ENCODE measurements around the gene TCAIM. TPM values are rescaled to one million over a fixed set of nuclear protein-coding genes. Genes with fewer than 3 reads are reported as not detected.

The TCAIM gene
- total RNA-seq, 2 experiments from 2014 or later: 2.9 to 4.2 TPM

GRCh38 chr3:44398853-44399252 lies 60.3 kb downstream of the TCAIM start:
- Histone ChIP-seq H3K27ac (ENCODE audit: low read depth in 1 of 2, low read length in 2 of 2) (no peak overlapping the region), H3K27me3 (ENCODE audit: control insufficient read depth in 1 of 2, insufficient read depth in 2 of 2, low read length in 2 of 2) (no peaks in the 10 kb centered on the region), H3K36me3 (ENCODE audit: insufficient read depth, low read length) (peaks cover 3% of the 10 kb centered on the region), H3K9me3 (ENCODE audit: control insufficient read depth in 1 of 2, insufficient read depth in 1 of 2, low read length in 2 of 2) (no peaks in the 10 kb centered on the region), H3K4me3 (ENCODE audit: low read length) (no peak overlapping the region), H3K4me1 (ENCODE audit: insufficient read depth, low read length) (no peaks in the 10 kb centered on the region)
- peaks cover 26% of the 10 kb centered on the region for H3K36me3 Mint-ChIP-seq (ENCODE audit: low read depth)
- no peak overlapping the region for H3K27ac Mint-ChIP-seq
- no peaks in the 10 kb centered on the region for H3K27me3 Mint-ChIP-seq
- TF ChIP-seq CTCF (IDR thresholded peaks at IDR 0.05): no peak
- H3K4me1 Mint-ChIP-seq (ENCODE audit: low read depth): no peaks in the 10 kb centered on the region
- ChIA-PET CTCF (no interaction called here), POLR2A (interaction anchor here (0.6 kb wide), 1 partner anchor 10 kb away, joined by 3 read pairs; no protein-coding TSS in a partner anchor)
- no peak overlapping the region for H3K4me3 Mint-ChIP-seq
- ATAC-seq (ENCODE audit: poor library complexity) (no peak), DNase-seq (no peak)
- intact Hi-C loops (cut with DNase I, micrococcal nuclease): no loop called here
- H3K9me3 Mint-ChIP-seq: no peaks in the 10 kb centered on the region

- H3K4me1 ChIP-seq (ENCODE audit: insufficient read depth, low read length): no peaks in the 10 kb centered on the region
- ChIA-PET CTCF (interaction anchor here (1.1 kb wide), 1 partner anchor 9 kb away, joined by 4 read pairs; no protein-coding TSS in a partner anchor), POLR2A (no interaction called here)
- intact Hi-C loops (cut with DNase I, micrococcal nuclease): no loop called here
- no peaks in the 10 kb centered on the region for H3K27me3 Mint-ChIP-seq
- H3K9me3 ChIP-seq (ENCODE audit: control insufficient read depth in 1 of 2, insufficient read depth in 1 of 2, low read length in 2 of 2): no peaks in the 10 kb centered on the region
- H3K4me1 Mint-ChIP-seq (ENCODE audit: low read depth): no peaks in the 10 kb centered on the region
- no peak for TF ChIP-seq CTCF (IDR thresholded peaks at IDR 0.05)
- no peak for DNase-seq
- H3K27me3 ChIP-seq (ENCODE audit: control insufficient read depth in 1 of 2, insufficient read depth in 2 of 2, low read length in 2 of 2): no peaks in the 10 kb centered on the region
- H3K4me3 ChIP-seq (ENCODE audit: low read length): no peak overlapping the region
- H3K9me3 Mint-ChIP-seq: no peaks in the 10 kb centered on the region
- H3K27ac ChIP-seq (ENCODE audit: low read depth in 1 of 2, low read length in 2 of 2): no peak overlapping the region
- peaks cover 3% of the 10 kb centered on the region for H3K36me3 ChIP-seq (ENCODE audit: insufficient read depth, low read length)
- H3K4me3 Mint-ChIP-seq: no peak overlapping the region
- peaks cover 26% of the 10 kb centered on the region for H3K36me3 Mint-ChIP-seq (ENCODE audit: low read depth)
- ATAC-seq (ENCODE audit: poor library complexity): no peak
- no peak overlapping the region for H3K27ac Mint-ChIP-seq
Measured at GRCh38 chr3:44400771-44401170, 62.2 kb downstream of the TCAIM start.

GRCh38 chr3:44402548-44402947 lies 64.0 kb downstream of the TCAIM start:
- ChIA-PET CTCF (no interaction called here), POLR2A (interaction anchor here (0.5 kb wide), 1 partner anchor 28 kb away, joined by 3 read pairs; no protein-coding TSS in a partner anchor)
- H3K27ac Mint-ChIP-seq: no peak overlapping the region
- H3K4me1 Mint-ChIP-seq (ENCODE audit: low read depth): no peaks in the 10 kb centered on the region
- H3K36me3 Mint-ChIP-seq (ENCODE audit: low read depth): peaks cover 20% of the 10 kb centered on the region
- H3K4me1 ChIP-seq (ENCODE audit: insufficient read depth, low read length): no peaks in the 10 kb centered on the region
- no peak overlapping the region for H3K4me3 Mint-ChIP-seq
- ATAC-seq (ENCODE audit: poor library complexity) (no peak), DNase-seq (no peak)
- H3K9me3 Mint-ChIP-seq: no peaks in the 10 kb centered on the region
- H3K27me3 Mint-ChIP-seq: no peaks in the 10 kb centered on the region
- H3K9me3 ChIP-seq (ENCODE audit: control insufficient read depth in 1 of 2, insufficient read depth in 1 of 2, low read length in 2 of 2): no peaks in the 10 kb centered on the region
- no peak overlapping the region for H3K4me3 ChIP-seq (ENCODE audit: low read length)
- H3K36me3 ChIP-seq (ENCODE audit: insufficient read depth, low read length): peaks cover 3% of the 10 kb centered on the region
- intact Hi-C loops (cut with DNase I, micrococcal nuclease): no loop called here
- no peak overlapping the region for H3K27ac ChIP-seq (ENCODE audit: low read depth in 1 of 2, low read length in 2 of 2)
- TF ChIP-seq CTCF (IDR thresholded peaks at IDR 0.05): no peak
- H3K27me3 ChIP-seq (ENCODE audit: control insufficient read depth in 1 of 2, insufficient read depth in 2 of 2, low read length in 2 of 2): no peaks in the 10 kb centered on the region

All from CD4-positive, alpha-beta T cell (primary cell).